PC-9 (cell line): ENCODE results near the gene DTYMK. TPM values are rescaled to one million over a fixed set of nuclear protein-coding genes. Genes with fewer than 3 reads are reported as not detected.

Source experiments
- BruUV-seq: library from RNA; stranded (reverse); fragments of 400-500 nt; replicated peaks from 2 replicates; lab custom pipeline; 2021; lab: Mats Ljungman, UMichigan
- CTCF ChIA-PET: fragments of 300-600 bp; sonication (Branson Sonifier 250); formaldehyde crosslinking; loops from one replicate; lab custom pipeline; 2022; ENCODE audit warnings: antibody characterized with exemption; lab: Charles Lee
- POLR2A ChIA-PET: fragments of 300-600 bp; sonication (Branson Sonifier 250); formaldehyde crosslinking; loops from one replicate; lab custom pipeline; 2022; ENCODE audit warnings: antibody characterized with exemption; ENCODE audit not compliant: unreplicated experiment; lab: Charles Lee
- DNase-seq, 2 experiments: peaks; one replicate each; pipeline versions ENCODE4 v3.0.0 to v3.0.0-alpha.2; 2015 to 2022; ENCODE audit warnings: mixed read lengths in 1 of 2
- H2AFZ ChIP-seq: fragments of 200-600 bp; sonication (generic); 2 replicates; pipeline ENCODE4 v1.8.1; 2017; ENCODE audit warnings: antibody characterized with exemption
- H3F3A ChIP-seq: fragments of 200-600 bp; sonication (generic); 2 replicates; pipeline ENCODE4 v1.8.1; 2017; ENCODE audit warnings: antibody characterized with exemption, mild to moderate bottlenecking, low read depth; ENCODE audit not compliant: insufficient read depth
- H3K27ac ChIP-seq: fragments of 200-600 bp; sonication (generic); 2 replicates; pipeline ENCODE4 v1.6.1; 2016; ENCODE audit warnings: mixed run types
- H3K27me3 ChIP-seq: fragments of 200-600 bp; sonication (generic); 2 replicates; pipeline ENCODE4 v1.6.1; 2016; ENCODE audit warnings: low read depth, mixed run types; ENCODE audit not compliant: insufficient read depth
- H3K36me3 ChIP-seq: fragments of 200-600 bp; sonication (generic); 2 replicates; pipeline ENCODE4 v1.6.1; 2016; ENCODE audit warnings: low read depth, mixed run types
- H3K4me1 ChIP-seq: fragments of 200-600 bp; sonication (generic); replicated peaks from 2 replicates; pipeline ENCODE4 v1.6.1; 2016; ENCODE audit warnings: mixed run types; ENCODE audit not compliant: insufficient read depth
- H3K4me2 ChIP-seq: fragments of 200-600 bp; sonication (generic); 2 replicates; pipeline ENCODE4 v1.6.1; 2017; ENCODE audit warnings: mixed run types
- H3K4me3 ChIP-seq: fragments of 200-600 bp; sonication (generic); 2 replicates; pipeline ENCODE4 v1.6.1; 2016; ENCODE audit warnings: mixed run types
- H3K79me2 ChIP-seq: fragments of 200-600 bp; sonication (generic); 2 replicates; pipeline ENCODE4 v1.6.1; 2017; ENCODE audit warnings: low read depth, mixed run types
- H3K9me2 ChIP-seq: fragments of 200-600 bp; sonication (generic); 2 replicates; pipeline ENCODE4 v1.8.1; 2017; ENCODE audit warnings: mild to moderate bottlenecking; ENCODE audit not compliant: insufficient read depth
- H3K9me3 ChIP-seq: fragments of 200-600 bp; sonication (generic); 2 replicates; pipeline ENCODE4 v1.8.1; 2016; ENCODE audit warnings: low read depth; ENCODE audit not compliant: insufficient read depth
- H4K20me1 ChIP-seq: fragments of 200-600 bp; sonication (generic); 2 replicates; pipeline ENCODE4 v1.8.1; 2017; ENCODE audit not compliant: insufficient read depth
- CTCF ChIP-seq: fragments of 200-600 bp; sonication (generic); conservative IDR thresholded peaks from 2 replicates; pipeline ENCODE4 v1.6.1; 2017; ENCODE audit warnings: mixed run types, antibody characterized with exemption, mild to moderate bottlenecking, moderate library complexity
- EZH2 ChIP-seq: fragments of 200-600 bp; sonication (generic); IDR thresholded peaks from 2 replicates; pipeline ENCODE4 v1.8.0; 2017; ENCODE audit warnings: antibody characterized with exemption, low read depth
- intact Hi-C: fragments of 100-400 bp; cut with micrococcal nuclease; formaldehyde crosslinking; loops from one replicate; pipeline ENCODE4 v1.10.0; 2022; ENCODE audit not compliant: unreplicated experiment
- total RNA-seq: library from RNA; stranded (reverse); gene quantifications from 2 replicates; pipeline ENCODE4 v1.2.3, GENCODE V29; 2021

Gene DTYMK
- total RNA-seq, 1 experiment from 2014 or later: 183 TPM

DNA sequence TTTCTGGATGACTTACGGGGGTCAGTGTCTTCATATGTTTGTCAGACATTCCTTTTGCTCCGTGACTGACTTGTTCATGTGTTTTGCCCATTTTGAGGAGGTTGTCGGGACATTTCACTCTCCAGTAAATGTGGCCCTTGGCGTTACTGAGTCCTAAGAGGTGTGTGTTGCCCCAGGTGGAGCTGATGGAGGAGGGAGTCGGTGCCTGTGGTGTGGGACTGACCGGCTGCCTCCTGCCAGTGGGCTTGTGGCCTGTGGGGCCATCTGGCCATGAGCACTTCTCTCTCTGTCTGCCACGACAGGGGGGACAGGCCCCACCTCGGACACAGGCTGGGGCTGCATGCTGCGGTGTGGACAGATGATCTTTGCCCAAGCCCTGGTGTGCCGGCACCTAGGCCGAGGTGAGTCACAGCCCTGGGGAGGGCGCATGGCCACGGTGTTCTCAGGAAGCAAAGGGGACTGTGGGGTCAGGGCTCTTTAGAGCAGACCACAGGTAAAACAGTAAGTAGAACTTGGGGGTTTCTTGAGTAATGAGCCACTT, 33.3 kb downstream of the DTYMK start:
- DNase-seq: no peak
- Histone ChIP-seq H3K36me3 (peaks cover 12% of the 10 kb centered on the region; the same call in 1 of the 2 replicates), H3K27me3 (no peaks in the 10 kb centered on the region), H3F3A (peaks cover 4% of the 10 kb centered on the region; the same call in 1 of the 2 replicates), H3K4me1 (no peaks in the 10 kb centered on the region), H3K27ac (no peak overlapping the region), H3K9me3 (no peaks in the 10 kb centered on the region), H3K4me3 (no peak overlapping the region), H3K4me2 (no peak overlapping the region), H3K79me2 (peaks cover 19% of the 10 kb centered on the region), H2AFZ (no peak overlapping the region), H4K20me1 (peaks cover 42% of the 10 kb centered on the region), H3K9me2 (no peaks in the 10 kb centered on the region)
- POLR2A ChIA-PET: no interaction called here
- BruUV-seq: no TSS peak
- TF ChIP-seq CTCF: no peak
- intact Hi-C loops: no loop called here
- CTCF ChIA-PET: interaction anchor here (0.7 kb wide), 1 partner anchor 18 kb away, joined by 11 read pairs; no protein-coding TSS in a partner anchor

- ChIA-PET CTCF (no interaction called here), POLR2A (no interaction called here)
- Histone ChIP-seq H3K27me3 (no peaks in the 10 kb centered on the region), H3K4me2 (no peak overlapping the region), H3K4me3 (no peak overlapping the region), H3K79me2 (peaks cover 24% of the 10 kb centered on the region), H3K9me3 (no peaks in the 10 kb centered on the region), H3F3A (peaks cover 4% of the 10 kb centered on the region; the same call in 1 of the 2 replicates), H3K27ac (no peak overlapping the region), H4K20me1 (peaks cover 45% of the 10 kb centered on the region), H3K36me3 (peaks cover 12% of the 10 kb centered on the region; the same call in 1 of the 2 replicates), H3K4me1 (no peaks in the 10 kb centered on the region), H2AFZ (no peak overlapping the region), H3K9me2 (no peaks in the 10 kb centered on the region)
- DNase-seq: no peak
- no peak for TF ChIP-seq EZH2
- TF ChIP-seq CTCF: no peak
- intact Hi-C loops: no loop called here
- BruUV-seq: no TSS peak
These were observed 33.9 kb downstream of the DTYMK start for GRCh38 chr2:241652722-241653121.

GRCh38 chr2:241652142-241652541, 34.5 kb downstream of the DTYMK start:
- intact Hi-C loops: no loop called here
- Histone ChIP-seq H3K4me1 (no peaks in the 10 kb centered on the region), H3K4me3 (no peak overlapping the region), H3F3A (peaks cover 4% of the 10 kb centered on the region; the same call in 1 of the 2 replicates), H3K9me3 (no peaks in the 10 kb centered on the region), H3K27me3 (no peaks in the 10 kb centered on the region), H3K4me2 (no peak overlapping the region), H3K36me3 (peaks cover 12% of the 10 kb centered on the region; the same call in 1 of the 2 replicates), H3K79me2 (peaks cover 28% of the 10 kb centered on the region), H2AFZ (no peak overlapping the region), H4K20me1 (peaks cover 44% of the 10 kb centered on the region), H3K9me2 (no peaks in the 10 kb centered on the region), H3K27ac (no peak overlapping the region)
- ChIA-PET POLR2A (no interaction called here), CTCF (no interaction called here)
- BruUV-seq: no TSS peak
- DNase-seq: no peak
- no peak for TF ChIP-seq EZH2
- TF ChIP-seq CTCF: no peak
